Measurements from ENCODE around the gene EPB41L3. TPM values are rescaled to one million over a fixed set of nuclear protein-coding genes. Genes with fewer than 3 reads are reported as not detected.

EPB41L3 gene
- total RNA-seq, 4 donors from 2014 or later = 27.3 to 40.4 (median 34.6) TPM

- TF ChIP-seq POLR2A (IDR thresholded peaks at IDR 0.05) (no peak), CTCF (IDR thresholded peaks at IDR 0.05) (no peak)
- no peaks in the 10 kb centered on the region for H3K4me1 ChIP-seq
- no peaks in the 10 kb centered on the region for H3K36me3 ChIP-seq
- no peaks in the 10 kb centered on the region for H3K27me3 ChIP-seq
- no peak for DNase-seq
- intact Hi-C loops (cut with DNase I) = no loop called here
- no peak overlapping the region for H3K27ac ChIP-seq
- H3K4me3 ChIP-seq (replicated peaks in 1 of 3) = no peak overlapping the region
- no peaks in the 10 kb centered on the region for H3K9me3 ChIP-seq
- 72 to 77% methylated on average over 2 of the region's 2 CpGs for WGBS, 2 donors
Observed at GRCh38 chr18:5413447-5413846, 130.3 kb downstream of the EPB41L3 start.

GRCh38 chr18:5410582-5410981, 133.2 kb downstream of the EPB41L3 start:
- no peak for DNase-seq
- intact Hi-C loops (cut with DNase I) = no loop called here

GRCh38 chr18:5398269-5398668, 145.5 kb downstream of the EPB41L3 start:
- WGBS, 2 donors = 96% methylated on average over 8 of the region's 8 CpGs
- intact Hi-C loops (cut with DNase I) = no loop called here
- H3K4me1 ChIP-seq = no peaks in the 10 kb centered on the region
- no peak overlapping the region for H3K27ac ChIP-seq
- no peak overlapping the region for H3K4me3 ChIP-seq (replicated peaks in 1 of 3)
- no peaks in the 10 kb centered on the region for H3K36me3 ChIP-seq
- H3K27me3 ChIP-seq = no peaks in the 10 kb centered on the region
- no peaks in the 10 kb centered on the region for H3K9me3 ChIP-seq
- no peak for DNase-seq
- no peak for TF ChIP-seq CTCF (IDR thresholded peaks at IDR 0.05)
- no peak for TF ChIP-seq POLR2A (IDR thresholded peaks at IDR 0.05)

More at GRCh38 chr18:5410582-5410981, 133.2 kb downstream of the EPB41L3 start:
- WGBS, 2 donors = 86 to 87% methylated on average over 7 of the region's 7 CpGs
- Histone ChIP-seq H3K36me3 (no peaks in the 10 kb centered on the region), H3K9me3 (no peaks in the 10 kb centered on the region), H3K27me3 (no peaks in the 10 kb centered on the region), H3K4me3 (replicated peaks in 1 of 3) (no peak overlapping the region), H3K4me1 (no peaks in the 10 kb centered on the region), H3K27ac (no peak overlapping the region)
- no peak for TF ChIP-seq POLR2A (IDR thresholded peaks at IDR 0.05)
- no peak for TF ChIP-seq CTCF (IDR thresholded peaks at IDR 0.05)

GRCh38 chr18:5397102-5397501, 146.7 kb downstream of the EPB41L3 start:
- H3K4me1 ChIP-seq = no peaks in the 10 kb centered on the region
- no peaks in the 10 kb centered on the region for H3K27me3 ChIP-seq
- intact Hi-C loops (cut with DNase I) = no loop called here
- no peaks in the 10 kb centered on the region for H3K36me3 ChIP-seq
- 95 to 96% methylated on average over 18 of the region's 18 CpGs for WGBS, 2 donors
- no peak overlapping the region for H3K27ac ChIP-seq
- H3K9me3 ChIP-seq = no peaks in the 10 kb centered on the region
- no peak for DNase-seq
- no peak overlapping the region for H3K4me3 ChIP-seq (replicated peaks in 1 of 3)
- TF ChIP-seq POLR2A (IDR thresholded peaks at IDR 0.05) (no peak), CTCF (IDR thresholded peaks at IDR 0.05) (no peak)

- no peaks in the 10 kb centered on the region for H3K4me1 ChIP-seq
Observed at GRCh38 chr18:5395860-5396448, 147.8 kb downstream of the EPB41L3 start.

More at GRCh38 chr18:5395860-5396448, 147.8 kb downstream of the EPB41L3 start:
- no peaks in the 10 kb centered on the region for H3K36me3 ChIP-seq
- intact Hi-C loops (cut with DNase I) = no loop called here
- no peak for DNase-seq
- WGBS, 2 donors = 90 to 91% methylated on average over 6 of the region's 6 CpGs
- TF ChIP-seq POLR2A (IDR thresholded peaks at IDR 0.05) = no peak
- no peak for TF ChIP-seq CTCF (IDR thresholded peaks at IDR 0.05)
- H3K4me3 ChIP-seq (replicated peaks in 1 of 3) = no peak overlapping the region
- H3K9me3 ChIP-seq = no peaks in the 10 kb centered on the region
- H3K27me3 ChIP-seq = no peaks in the 10 kb centered on the region
- H3K27ac ChIP-seq = no peak overlapping the region

Measured in thyroid gland (tissue), 4 donors.